HCT116 (cell line): ENCODE measurements around the gene OR4D2. TPM values are rescaled to one million over a fixed set of nuclear protein-coding genes. Genes with fewer than 3 reads are reported as not detected.

ENCODE experiments used
- ATAC-seq: fragments of 200-7000 bp; cut with Tn5 transposase; 2 replicates; pipeline ENCODE4 v1.9.1; 2020; ENCODE audit warnings: mild to moderate bottlenecking, moderate library complexity
- BruUV-seq: library from RNA; stranded (reverse); fragments of 400-500 nt; replicated peaks from 2 replicates; lab custom pipeline; 2021; lab: Mats Ljungman, UMichigan
- CTCF ChIA-PET: fragments of 300-600 bp; sonication (Branson Sonifier 250); formaldehyde crosslinking; loops from one replicate; lab custom pipeline; 2021; ENCODE audit warnings: antibody characterized with exemption; lab: Charles Lee
- POLR2A ChIA-PET: fragments of 300-600, 350-600 bp; sonication (Branson Sonifier 250); formaldehyde crosslinking; loops from one replicate; lab custom pipeline; 2021; ENCODE audit warnings: antibody characterized with exemption; lab: Charles Lee
- RAD21 ChIA-PET, 2 experiments: fragments of 300-600 bp; sonication (Branson Sonifier 250); formaldehyde crosslinking; loops; one replicate each; lab custom pipeline; 2023; ENCODE audit warnings: low total read pairs in 2 of 2; ENCODE audit not compliant: uncharacterized antibody in 2 of 2, unreplicated experiment in 2 of 2, low non-redundant PET in 1 of 2; lab: Charles Lee
- DNase-seq: peaks from one replicate; pipeline ENCODE4 v3.0.0-alpha.2; 2010; ENCODE audit warnings: low read depth, low spot score
- H2AFZ ChIP-seq: fragments of 200-600 bp; shearing (Covaris generic), sonication (generic); 2 replicates; pipeline ENCODE4 v1.6.1; 2017; ENCODE audit warnings: low read depth, mixed run types, mixed read lengths, antibody characterized with exemption, low read length; ENCODE audit not compliant: poor library complexity, severe bottlenecking
- H3K27ac ChIP-seq: 2 replicates; pipeline ENCODE4 v1.5.1; 2012; ENCODE audit warnings: low read depth, low read length
- H3K27me3 ChIP-seq: fragments of 200-600 bp; sonication (generic); 2 replicates; pipeline ENCODE4 v1.6.1; 2016; ENCODE audit warnings: mixed run types, low read length, mixed read lengths; ENCODE audit not compliant: insufficient read depth
- H3K36me3 ChIP-seq, 2 experiments: fragments of 200-500 bp in 1 of 2; fragments of 200-600 bp in 1 of 2; sonication (Bioruptor generic) in 1 of 2; sonication (generic) in 1 of 2; 2 replicates each; pipeline versions ENCODE4 v1.5.1 to v1.6.1; 2014 to 2016; ENCODE audit warnings: low read length in 2 of 2, inconsistent platforms in 1 of 2, mixed read lengths in 1 of 2, mixed run types in 1 of 2; ENCODE audit not compliant: insufficient read depth in 2 of 2, control insufficient read depth in 1 of 2
- H3K4me1 ChIP-seq, 2 experiments: fragments of 200-600 bp in 1 of 2; sonication (generic) in 1 of 2; 2 replicates each; pipeline versions ENCODE4 v1.5.1 to v1.6.1; 2012 to 2017; ENCODE audit warnings: low read length in 2 of 2, inconsistent platforms in 1 of 2, mild to moderate bottlenecking in 1 of 2, mixed read lengths in 1 of 2, mixed run types in 1 of 2, moderate library complexity in 1 of 2; ENCODE audit not compliant: insufficient read depth in 2 of 2, control insufficient read depth in 1 of 2
- H3K4me2 ChIP-seq: fragments of 200-600 bp; sonication (generic); 2 replicates; pipeline ENCODE4 v1.6.1; 2017; ENCODE audit warnings: mixed run types, low read length, mixed read lengths
- H3K4me3 ChIP-seq, 2 experiments: fragments of 200-600 bp in 1 of 2; sonication (generic) in 1 of 2; replicated peaks in 1 of 2; 2 replicates each; pipeline ENCODE4 v1.5.1; 2011 to 2016; ENCODE audit warnings: low read length in 2 of 2, control low read depth in 1 of 2, low read depth in 1 of 2, mild to moderate bottlenecking in 1 of 2, mixed read lengths in 1 of 2, mixed run types in 1 of 2
- H3K79me2 ChIP-seq: fragments of 200-600 bp; sonication (generic); 2 replicates; pipeline ENCODE4 v1.6.1; 2017; ENCODE audit warnings: mild to moderate bottlenecking, mixed run types, low read length, moderate library complexity, mixed read lengths; ENCODE audit not compliant: insufficient read depth
- H3K9ac ChIP-seq: fragments of 200-600 bp; sonication (generic); 2 replicates; pipeline ENCODE4 v1.6.1; 2016; ENCODE audit warnings: low read length, mixed read lengths
- H3K9me2 ChIP-seq: fragments of 200-600 bp; sonication (generic), shearing (Covaris generic); 2 replicates; pipeline ENCODE4 v1.6.1; 2017; ENCODE audit warnings: mixed run types, mild to moderate bottlenecking, moderate library complexity; ENCODE audit not compliant: insufficient read depth
- H3K9me3 ChIP-seq, 2 experiments: fragments of 200-500 bp in 1 of 2; fragments of 200-600 bp in 1 of 2; sonication (Bioruptor generic) in 1 of 2; sonication (generic) in 1 of 2; 2 replicates each; pipeline ENCODE4 v1.6.1; 2014 to 2017; ENCODE audit warnings: low read length in 2 of 2, mixed read lengths in 2 of 2, inconsistent platforms in 1 of 2, low read depth in 1 of 2, mild to moderate bottlenecking in 1 of 2, mixed run types in 1 of 2, moderate library complexity in 1 of 2; ENCODE audit not compliant: control insufficient read depth in 1 of 2, insufficient read depth in 1 of 2
- H4K20me1 ChIP-seq: fragments of 200-600 bp; sonication (generic), shearing (Covaris generic); 2 replicates; pipeline ENCODE4 v1.6.1; 2017; ENCODE audit warnings: mixed run types, mild to moderate bottlenecking, moderate library complexity; ENCODE audit not compliant: insufficient read depth
- CBX3 ChIP-seq: IDR thresholded peaks from 2 replicates; pipeline ENCODE4 v1.6.1; 2012; ENCODE audit warnings: low read depth
- CEBPB ChIP-seq: IDR thresholded peaks from 2 replicates; pipeline ENCODE4 v1.6.1; 2012; ENCODE audit warnings: low read depth
- EGR1 ChIP-seq: IDR thresholded peaks from 2 replicates; pipeline ENCODE4 v1.6.1; 2012; ENCODE audit warnings: low read depth
- ELF1 ChIP-seq: IDR thresholded peaks from 2 replicates; pipeline ENCODE4 v1.6.1; 2012; ENCODE audit warnings: low read depth, borderline replicate concordance
- EZH2phosphoT487 ChIP-seq: fragments of 200-600 bp; IDR thresholded peaks from 2 replicates; pipeline ENCODE4 v1.6.1; 2018; ENCODE audit warnings: antibody characterized with exemption, borderline replicate concordance
- JUND ChIP-seq: IDR thresholded peaks from 2 replicates; pipeline ENCODE4 v1.6.1; 2012
- POLR2A ChIP-seq: IDR thresholded peaks from 2 replicates; pipeline ENCODE4 v1.7.0; 2011; ENCODE audit warnings: borderline replicate concordance; ENCODE audit not compliant: insufficient read depth, insufficient read length; ENCODE audit errors: extremely low read depth
- POLR2AphosphoS5 ChIP-seq: IDR thresholded peaks from 2 replicates; pipeline ENCODE4 v1.6.1; 2011; ENCODE audit warnings: mild to moderate bottlenecking, low read depth, low read length, moderate library complexity
- RAD21 ChIP-seq: IDR thresholded peaks from 2 replicates; pipeline ENCODE4 v1.6.1; 2012; ENCODE audit warnings: low read depth, mild to moderate bottlenecking
- SIN3A ChIP-seq: IDR thresholded peaks from 2 replicates; pipeline ENCODE4 v1.6.1; 2012; ENCODE audit warnings: low read depth
- SP1 ChIP-seq: IDR thresholded peaks from 2 replicates; pipeline ENCODE4 v1.6.1; 2012; ENCODE audit warnings: low read depth
- SRF ChIP-seq: IDR thresholded peaks from 2 replicates; pipeline ENCODE4 v1.6.1; 2012; ENCODE audit warnings: low read depth
- TCF7L2 ChIP-seq: IDR thresholded peaks from 2 replicates; pipeline ENCODE4 v1.7.0; 2011; ENCODE audit warnings: borderline replicate concordance, inconsistent platforms; ENCODE audit not compliant: insufficient read depth, insufficient read length; ENCODE audit errors: extremely low read depth
- ZFX ChIP-seq: fragments of 450-650 bp; IDR thresholded peaks from 2 replicates; pipeline ENCODE4 v1.6.1; 2017
- intact Hi-C: fragments of 100-400 bp; cut with micrococcal nuclease; formaldehyde crosslinking; loops from 2 replicates; pipeline ENCODE4 v1.10.0; 2022
- total RNA-seq: library from RNA; stranded (reverse); gene quantifications from one replicate; pipeline ENCODE4 v1.2.1, GENCODE V29; 2021; ENCODE audit not compliant: unreplicated experiment
- TF ChIP-seq, protein P1 (sequence below): IDR thresholded peaks from 2 replicates; pipeline ENCODE4 v1.6.1; 2012
- TF ChIP-seq, protein P2 (sequence below): IDR thresholded peaks from 2 replicates; pipeline ENCODE4 v1.6.1; 2011; ENCODE audit warnings: mild to moderate bottlenecking, low read length, moderate library complexity; ENCODE audit not compliant: insufficient replicate concordance; ENCODE audit errors: extremely low read depth
- TF ChIP-seq, protein P3 (sequence below): IDR thresholded peaks from 2 replicates; pipeline ENCODE4 v1.6.1; 2012
- TF ChIP-seq, protein P4 (sequence below): IDR thresholded peaks from 2 replicates; pipeline ENCODE4 v1.6.1; 2012; ENCODE audit warnings: low read depth
- TF ChIP-seq, protein P5 (sequence below), 3 experiments: fragments of 200-600 bp in 1 of 3; sonication (generic) in 1 of 3; IDR thresholded peaks in 2 of 3; conservative IDR thresholded peaks in 1 of 3; 2 replicates each; pipeline ENCODE4 v1.5.1; 2012 to 2017; ENCODE audit warnings: low read depth in 2 of 3, low read length in 2 of 3, antibody characterized with exemption in 1 of 3, borderline replicate concordance in 1 of 3, control low read depth in 1 of 3, mild to moderate bottlenecking in 1 of 3, mixed read lengths in 1 of 3, mixed run types in 1 of 3, moderate library complexity in 1 of 3; ENCODE audit not compliant: insufficient read depth in 1 of 3

OR4D2 gene
- total RNA-seq, 1 experiment from 2014 or later = not detected

DNA sequence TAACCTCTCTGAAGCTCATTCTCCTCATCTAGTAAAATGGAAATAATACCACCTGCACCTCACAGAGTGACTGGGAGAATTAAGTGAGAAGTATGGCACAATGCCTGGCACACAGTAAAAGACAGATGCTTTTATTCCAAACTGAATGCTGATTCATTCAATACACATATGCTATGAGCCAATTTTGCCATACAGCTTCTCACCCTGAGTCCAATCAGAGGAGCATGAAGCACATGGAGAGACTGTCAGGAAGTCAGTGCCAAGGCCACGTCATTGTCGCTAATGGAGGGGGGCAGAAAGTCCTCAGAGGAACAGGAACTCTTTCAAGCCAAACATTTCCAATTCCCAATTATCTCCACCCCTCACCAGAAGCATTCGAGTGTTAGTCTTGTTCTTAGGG lies 40.7 kb downstream of the OR4D2 start:
- Histone ChIP-seq H3K9ac (no peak overlapping the region), H3K27me3 (no peaks in the 10 kb centered on the region), H3K4me2 (no peak overlapping the region), H3K79me2 (no peaks in the 10 kb centered on the region), H3K4me3 (no peak overlapping the region), H3K27ac (no peak overlapping the region), H3K9me3 (no peaks in the 10 kb centered on the region), H2AFZ (no peak overlapping the region), H3K9me2 (no peaks in the 10 kb centered on the region), H3K36me3 (peaks cover 5 to 15% of the 10 kb centered on the region in 2 experiments; a peak in 3 of 4 replicates), H4K20me1 (no peaks in the 10 kb centered on the region), H3K4me1 (no peaks in the 10 kb centered on the region)
- TF ChIP-seq, protein P1, sequence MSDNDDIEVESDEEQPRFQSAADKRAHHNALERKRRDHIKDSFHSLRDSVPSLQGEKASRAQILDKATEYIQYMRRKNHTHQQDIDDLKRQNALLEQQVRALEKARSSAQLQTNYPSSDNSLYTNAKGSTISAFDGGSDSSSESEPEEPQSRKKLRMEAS = no peak
- no peak for TF ChIP-seq POLR2AphosphoS5
- TF ChIP-seq POLR2A = no peak
- TF ChIP-seq CEBPB = no peak
- no peak for TF ChIP-seq ELF1
- TF ChIP-seq SRF = no peak
- no peak for TF ChIP-seq ZFX
- TF ChIP-seq, protein P2, sequence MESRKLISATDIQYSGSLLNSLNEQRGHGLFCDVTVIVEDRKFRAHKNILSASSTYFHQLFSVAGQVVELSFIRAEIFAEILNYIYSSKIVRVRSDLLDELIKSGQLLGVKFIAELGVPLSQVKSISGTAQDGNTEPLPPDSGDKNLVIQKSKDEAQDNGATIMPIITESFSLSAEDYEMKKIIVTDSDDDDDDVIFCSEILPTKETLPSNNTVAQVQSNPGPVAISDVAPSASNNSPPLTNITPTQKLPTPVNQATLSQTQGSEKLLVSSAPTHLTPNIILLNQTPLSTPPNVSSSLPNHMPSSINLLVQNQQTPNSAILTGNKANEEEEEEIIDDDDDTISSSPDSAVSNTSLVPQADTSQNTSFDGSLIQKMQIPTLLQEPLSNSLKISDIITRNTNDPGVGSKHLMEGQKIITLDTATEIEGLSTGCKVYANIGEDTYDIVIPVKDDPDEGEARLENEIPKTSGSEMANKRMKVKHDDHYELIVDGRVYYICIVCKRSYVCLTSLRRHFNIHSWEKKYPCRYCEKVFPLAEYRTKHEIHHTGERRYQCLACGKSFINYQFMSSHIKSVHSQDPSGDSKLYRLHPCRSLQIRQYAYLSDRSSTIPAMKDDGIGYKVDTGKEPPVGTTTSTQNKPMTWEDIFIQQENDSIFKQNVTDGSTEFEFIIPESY = no peak
- TF ChIP-seq, protein P3, sequence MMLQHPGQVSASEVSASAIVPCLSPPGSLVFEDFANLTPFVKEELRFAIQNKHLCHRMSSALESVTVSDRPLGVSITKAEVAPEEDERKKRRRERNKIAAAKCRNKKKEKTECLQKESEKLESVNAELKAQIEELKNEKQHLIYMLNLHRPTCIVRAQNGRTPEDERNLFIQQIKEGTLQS = no peak
- TF ChIP-seq TCF7L2 = no peak
- no peak for TF ChIP-seq SIN3A
- no peak for TF ChIP-seq JUND
- TF ChIP-seq SP1 = no peak
- TF ChIP-seq EGR1 = no peak
- TF ChIP-seq CBX3 = no peak
- TF ChIP-seq, protein P4, sequence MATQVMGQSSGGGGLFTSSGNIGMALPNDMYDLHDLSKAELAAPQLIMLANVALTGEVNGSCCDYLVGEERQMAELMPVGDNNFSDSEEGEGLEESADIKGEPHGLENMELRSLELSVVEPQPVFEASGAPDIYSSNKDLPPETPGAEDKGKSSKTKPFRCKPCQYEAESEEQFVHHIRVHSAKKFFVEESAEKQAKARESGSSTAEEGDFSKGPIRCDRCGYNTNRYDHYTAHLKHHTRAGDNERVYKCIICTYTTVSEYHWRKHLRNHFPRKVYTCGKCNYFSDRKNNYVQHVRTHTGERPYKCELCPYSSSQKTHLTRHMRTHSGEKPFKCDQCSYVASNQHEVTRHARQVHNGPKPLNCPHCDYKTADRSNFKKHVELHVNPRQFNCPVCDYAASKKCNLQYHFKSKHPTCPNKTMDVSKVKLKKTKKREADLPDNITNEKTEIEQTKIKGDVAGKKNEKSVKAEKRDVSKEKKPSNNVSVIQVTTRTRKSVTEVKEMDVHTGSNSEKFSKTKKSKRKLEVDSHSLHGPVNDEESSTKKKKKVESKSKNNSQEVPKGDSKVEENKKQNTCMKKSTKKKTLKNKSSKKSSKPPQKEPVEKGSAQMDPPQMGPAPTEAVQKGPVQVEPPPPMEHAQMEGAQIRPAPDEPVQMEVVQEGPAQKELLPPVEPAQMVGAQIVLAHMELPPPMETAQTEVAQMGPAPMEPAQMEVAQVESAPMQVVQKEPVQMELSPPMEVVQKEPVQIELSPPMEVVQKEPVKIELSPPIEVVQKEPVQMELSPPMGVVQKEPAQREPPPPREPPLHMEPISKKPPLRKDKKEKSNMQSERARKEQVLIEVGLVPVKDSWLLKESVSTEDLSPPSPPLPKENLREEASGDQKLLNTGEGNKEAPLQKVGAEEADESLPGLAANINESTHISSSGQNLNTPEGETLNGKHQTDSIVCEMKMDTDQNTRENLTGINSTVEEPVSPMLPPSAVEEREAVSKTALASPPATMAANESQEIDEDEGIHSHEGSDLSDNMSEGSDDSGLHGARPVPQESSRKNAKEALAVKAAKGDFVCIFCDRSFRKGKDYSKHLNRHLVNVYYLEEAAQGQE = no peak
- TF ChIP-seq, protein P5, sequence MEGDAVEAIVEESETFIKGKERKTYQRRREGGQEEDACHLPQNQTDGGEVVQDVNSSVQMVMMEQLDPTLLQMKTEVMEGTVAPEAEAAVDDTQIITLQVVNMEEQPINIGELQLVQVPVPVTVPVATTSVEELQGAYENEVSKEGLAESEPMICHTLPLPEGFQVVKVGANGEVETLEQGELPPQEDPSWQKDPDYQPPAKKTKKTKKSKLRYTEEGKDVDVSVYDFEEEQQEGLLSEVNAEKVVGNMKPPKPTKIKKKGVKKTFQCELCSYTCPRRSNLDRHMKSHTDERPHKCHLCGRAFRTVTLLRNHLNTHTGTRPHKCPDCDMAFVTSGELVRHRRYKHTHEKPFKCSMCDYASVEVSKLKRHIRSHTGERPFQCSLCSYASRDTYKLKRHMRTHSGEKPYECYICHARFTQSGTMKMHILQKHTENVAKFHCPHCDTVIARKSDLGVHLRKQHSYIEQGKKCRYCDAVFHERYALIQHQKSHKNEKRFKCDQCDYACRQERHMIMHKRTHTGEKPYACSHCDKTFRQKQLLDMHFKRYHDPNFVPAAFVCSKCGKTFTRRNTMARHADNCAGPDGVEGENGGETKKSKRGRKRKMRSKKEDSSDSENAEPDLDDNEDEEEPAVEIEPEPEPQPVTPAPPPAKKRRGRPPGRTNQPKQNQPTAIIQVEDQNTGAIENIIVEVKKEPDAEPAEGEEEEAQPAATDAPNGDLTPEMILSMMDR (IDR thresholded peaks at IDR 0.05 in 2 of 3, conservative IDR thresholded peaks at IDR 0.05 in 1 of 3; ENCODE audit: borderline replicate concordance in 1 of 3, insufficient read depth in 1 of 3, low read depth in 2 of 3, low read length in 2 of 3) = no peak
- no peak for TF ChIP-seq RAD21
- TF ChIP-seq EZH2phosphoT487 = no peak
- POLR2A ChIA-PET = no interaction called here
- intact Hi-C loops = no loop called here
- no TSS peak for BruUV-seq
- CTCF ChIA-PET = no interaction called here
- DNase-seq (no peak), ATAC-seq (no peak)
- RAD21 ChIA-PET = no interaction called here
